OCI-LY3 (cell line): ENCODE data around the gene ITGA7.

Experiments used
- EZH2phosphoT487 ChIP-seq: fragments of 200-600 bp; shearing (Covaris generic); IDR thresholded peaks from 2 replicates; pipeline ENCODE4 v1.6.1; 2018; ENCODE audit warnings: antibody characterized with exemption, mixed run types, low read depth
- TF ChIP-seq, protein P1 (sequence below): fragments of 200-600, 300-600 bp; sonication (generic); IDR thresholded peaks from 2 replicates; pipeline ENCODE4 v1.5.1; 2014; ENCODE audit warnings: antibody characterized with exemption, low read length, low read depth

DNA sequence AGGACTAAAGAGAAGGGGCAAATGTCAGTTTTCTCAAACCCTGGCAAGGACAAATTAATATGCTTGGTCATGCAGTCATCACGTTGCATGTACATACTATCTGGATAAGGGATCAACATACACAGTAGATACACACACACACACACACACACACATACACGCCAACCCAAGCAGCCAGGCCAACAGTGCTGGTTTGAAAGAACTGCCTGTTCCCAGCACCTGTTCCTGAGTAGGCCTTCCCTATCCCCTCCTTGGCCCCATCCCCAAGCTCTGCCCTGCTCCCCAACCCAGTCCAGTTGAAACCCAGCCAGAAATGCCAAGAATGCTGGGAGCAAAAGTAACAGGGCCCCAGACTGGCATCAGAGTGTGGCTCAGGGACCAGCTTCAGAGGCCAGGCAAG lies 4.4 kb downstream of the ITGA7 start:
- TF ChIP-seq, protein P1, sequence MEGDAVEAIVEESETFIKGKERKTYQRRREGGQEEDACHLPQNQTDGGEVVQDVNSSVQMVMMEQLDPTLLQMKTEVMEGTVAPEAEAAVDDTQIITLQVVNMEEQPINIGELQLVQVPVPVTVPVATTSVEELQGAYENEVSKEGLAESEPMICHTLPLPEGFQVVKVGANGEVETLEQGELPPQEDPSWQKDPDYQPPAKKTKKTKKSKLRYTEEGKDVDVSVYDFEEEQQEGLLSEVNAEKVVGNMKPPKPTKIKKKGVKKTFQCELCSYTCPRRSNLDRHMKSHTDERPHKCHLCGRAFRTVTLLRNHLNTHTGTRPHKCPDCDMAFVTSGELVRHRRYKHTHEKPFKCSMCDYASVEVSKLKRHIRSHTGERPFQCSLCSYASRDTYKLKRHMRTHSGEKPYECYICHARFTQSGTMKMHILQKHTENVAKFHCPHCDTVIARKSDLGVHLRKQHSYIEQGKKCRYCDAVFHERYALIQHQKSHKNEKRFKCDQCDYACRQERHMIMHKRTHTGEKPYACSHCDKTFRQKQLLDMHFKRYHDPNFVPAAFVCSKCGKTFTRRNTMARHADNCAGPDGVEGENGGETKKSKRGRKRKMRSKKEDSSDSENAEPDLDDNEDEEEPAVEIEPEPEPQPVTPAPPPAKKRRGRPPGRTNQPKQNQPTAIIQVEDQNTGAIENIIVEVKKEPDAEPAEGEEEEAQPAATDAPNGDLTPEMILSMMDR: no peak
- no peak for TF ChIP-seq EZH2phosphoT487
